AG08395 (cell line): ENCODE measurements around the gene FGGY.
A peak's percentile ranks its signal among the peaks of the same experiment; 100 is the strongest.

Source experiments
- DNase-seq: peaks from one replicate; pipeline ENCODE4 v3.0.0; 2012; ENCODE audit warnings: mixed read lengths, low spot score

FGGY gene

GRCh38 chr1:59414406-59415133, 117.7 kb downstream of the FGGY start:
- peak; percentile 81 for DNase-seq

DNA sequence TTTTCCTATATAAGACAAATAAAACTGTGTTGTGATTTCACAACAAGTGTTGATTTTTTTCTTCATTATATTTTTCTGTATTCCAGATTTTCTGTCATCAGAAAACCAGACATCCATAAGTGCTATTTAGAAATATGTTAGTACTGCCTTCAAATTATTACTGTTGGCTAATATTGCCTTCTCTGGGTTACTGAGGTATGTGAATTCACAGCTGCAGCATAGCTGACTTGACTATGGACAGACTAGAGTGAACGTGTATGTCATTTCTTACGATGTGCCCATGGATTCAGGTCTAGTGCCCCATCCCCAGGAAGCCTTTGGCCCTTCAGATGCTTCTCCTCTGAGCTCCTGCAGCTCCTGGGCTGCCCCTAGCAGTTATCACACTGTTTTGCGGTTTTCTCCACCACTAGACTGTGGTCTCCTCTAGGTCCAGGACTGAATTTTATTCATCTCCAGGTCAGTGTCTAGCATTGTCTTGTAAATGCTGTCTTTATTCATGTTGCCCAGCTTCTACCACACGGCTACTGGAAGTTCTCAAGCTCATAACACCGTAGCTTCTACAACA, 118.5 kb downstream of the FGGY start:
- DNase-seq: no peak

DNA sequence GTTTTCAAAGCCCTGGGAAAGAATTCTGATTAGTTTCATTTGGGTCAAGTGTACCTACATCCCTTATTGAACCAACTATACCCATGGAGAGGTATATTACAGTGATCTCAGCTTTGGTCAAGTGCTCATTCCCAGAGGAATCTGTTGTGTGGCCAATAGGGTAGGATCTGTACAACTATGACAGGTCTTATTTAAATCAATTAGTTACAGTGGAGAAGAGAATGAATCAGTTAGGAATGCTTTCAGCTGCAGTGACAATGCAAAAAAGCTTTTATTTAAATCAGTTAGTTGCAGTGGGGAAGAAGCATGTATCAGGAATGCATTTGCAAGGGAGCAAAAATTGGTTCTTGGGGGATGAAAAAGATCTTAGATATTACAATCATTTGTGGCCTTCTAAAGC, 119.0 kb downstream of the FGGY start:
- DNase-seq: peak; percentile 42

DNA sequence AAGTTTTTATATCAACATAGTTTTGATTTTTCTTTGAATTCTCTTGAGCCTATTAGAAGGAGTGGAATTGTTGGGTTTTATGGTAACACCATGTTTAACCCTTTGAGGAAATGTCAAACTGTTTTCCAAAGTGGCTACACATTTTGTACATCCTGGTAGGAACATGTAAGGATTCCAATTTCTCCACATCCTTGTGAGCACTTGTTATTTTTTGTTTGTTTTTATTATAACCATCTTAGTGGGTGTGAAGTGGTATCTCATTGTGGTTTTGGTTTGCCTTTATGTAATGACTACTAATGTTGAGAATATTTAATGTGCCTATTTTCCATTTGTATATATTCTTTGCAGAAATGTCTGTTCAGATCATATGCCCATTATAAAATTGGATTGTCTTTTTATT, 120.5 kb downstream of the FGGY start:
- DNase-seq: no peak

DNA sequence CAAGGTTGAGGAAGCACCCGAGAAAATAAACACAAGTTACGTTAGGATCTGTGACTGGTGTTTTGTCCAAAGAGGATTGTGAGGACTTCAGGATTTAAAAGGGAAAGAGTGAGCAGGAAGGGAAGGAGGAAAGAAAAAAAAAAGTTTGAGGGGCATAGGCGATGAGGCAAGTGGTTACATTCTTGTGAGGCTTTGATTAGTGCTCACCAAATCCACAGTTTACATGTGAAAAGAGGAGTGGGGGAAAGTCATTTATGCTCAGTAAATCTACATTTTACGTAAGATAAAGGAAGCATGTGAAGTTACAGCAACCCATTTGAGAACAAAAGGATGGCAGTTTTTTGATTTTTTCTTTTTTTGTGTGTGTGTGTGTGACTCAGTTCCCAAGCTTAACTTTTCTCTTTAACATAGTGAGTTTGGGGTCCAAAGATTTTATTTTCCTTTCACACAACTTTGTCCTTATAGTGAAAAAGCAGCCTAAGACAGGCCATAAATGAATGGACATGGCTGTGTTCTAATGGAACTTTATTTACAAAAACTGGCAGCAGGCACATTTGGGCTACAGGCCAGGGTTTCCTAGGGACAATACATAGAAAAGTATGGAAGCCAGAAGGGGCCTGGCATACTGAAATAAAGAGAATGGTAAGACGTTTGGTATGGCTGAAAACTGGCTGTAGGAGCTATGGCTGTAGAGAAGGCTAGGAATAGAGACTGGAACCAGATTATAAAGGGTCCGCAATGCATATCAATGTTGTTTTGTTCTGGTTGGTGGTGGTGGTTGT, 121.7 kb downstream of the FGGY start:
- no peak for DNase-seq

DNA sequence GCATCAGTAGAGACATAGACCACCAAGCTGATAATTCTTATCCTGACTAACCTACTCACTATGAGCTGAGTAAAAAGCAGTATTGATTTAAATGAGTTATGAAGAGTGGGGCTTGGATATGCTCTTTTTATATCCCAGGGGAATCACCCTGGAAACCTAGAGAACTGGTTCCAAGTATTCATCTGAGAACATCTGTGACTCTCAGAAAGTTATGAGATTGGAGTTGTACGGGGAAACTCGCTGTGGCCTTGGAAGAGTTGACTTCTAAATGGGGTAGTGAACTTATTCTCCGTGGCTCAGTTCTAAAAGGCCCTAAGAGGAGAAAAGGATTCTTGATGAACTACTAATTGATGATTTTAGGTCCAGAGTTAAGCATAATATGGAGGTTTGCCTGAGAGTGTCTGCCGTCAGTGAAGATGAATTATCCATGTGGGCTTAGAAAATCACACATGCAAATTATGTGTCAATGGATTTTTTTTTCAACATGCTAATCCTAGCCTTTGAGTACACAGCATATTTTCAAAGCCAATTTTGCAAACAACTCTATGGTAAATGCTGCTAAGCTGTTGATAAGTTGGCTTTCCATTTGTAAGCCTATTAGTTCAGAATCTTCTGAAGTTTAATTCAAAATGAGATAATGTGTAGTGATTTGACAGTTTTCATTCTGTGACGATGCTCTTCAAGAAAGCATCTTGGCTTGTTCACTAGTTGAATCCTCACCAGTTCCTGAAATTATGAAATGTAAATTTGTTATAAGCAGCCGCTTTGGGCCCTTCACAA, 122.7 kb downstream of the FGGY start:
- DNase-seq: no peak

DNA sequence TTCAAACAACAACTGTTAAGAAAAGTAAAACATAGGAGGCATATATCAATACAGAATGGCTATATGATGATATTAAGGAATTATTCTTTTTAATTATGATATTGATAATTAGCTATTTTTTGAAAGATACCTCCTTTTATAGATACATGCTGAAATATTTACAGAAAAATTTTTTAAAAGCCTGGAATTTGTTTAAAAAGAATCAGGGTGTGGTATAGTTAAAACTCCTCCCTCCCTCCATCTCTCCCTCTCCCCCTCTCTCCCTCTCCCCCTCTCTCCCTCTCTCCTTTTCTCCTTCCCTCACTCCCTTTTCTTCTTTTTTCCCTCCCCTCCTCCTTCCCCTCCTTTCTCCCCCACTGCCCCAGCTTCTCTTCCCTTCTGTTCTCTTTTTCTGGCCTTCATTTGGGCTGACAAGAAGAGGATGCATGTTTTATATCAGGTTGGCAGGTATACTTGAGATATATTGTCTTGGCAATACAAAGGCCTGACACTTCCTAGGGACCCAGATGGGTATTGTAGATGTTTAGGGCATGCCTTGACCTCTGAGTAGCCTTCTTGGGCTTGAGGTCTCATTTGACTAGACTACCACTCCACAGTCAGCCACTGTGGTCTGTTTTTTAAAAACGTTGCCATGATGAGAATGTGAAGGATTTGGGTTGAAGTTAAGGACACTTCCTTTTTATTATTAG, 124.5 kb downstream of the FGGY start:
- no peak for DNase-seq

DNA sequence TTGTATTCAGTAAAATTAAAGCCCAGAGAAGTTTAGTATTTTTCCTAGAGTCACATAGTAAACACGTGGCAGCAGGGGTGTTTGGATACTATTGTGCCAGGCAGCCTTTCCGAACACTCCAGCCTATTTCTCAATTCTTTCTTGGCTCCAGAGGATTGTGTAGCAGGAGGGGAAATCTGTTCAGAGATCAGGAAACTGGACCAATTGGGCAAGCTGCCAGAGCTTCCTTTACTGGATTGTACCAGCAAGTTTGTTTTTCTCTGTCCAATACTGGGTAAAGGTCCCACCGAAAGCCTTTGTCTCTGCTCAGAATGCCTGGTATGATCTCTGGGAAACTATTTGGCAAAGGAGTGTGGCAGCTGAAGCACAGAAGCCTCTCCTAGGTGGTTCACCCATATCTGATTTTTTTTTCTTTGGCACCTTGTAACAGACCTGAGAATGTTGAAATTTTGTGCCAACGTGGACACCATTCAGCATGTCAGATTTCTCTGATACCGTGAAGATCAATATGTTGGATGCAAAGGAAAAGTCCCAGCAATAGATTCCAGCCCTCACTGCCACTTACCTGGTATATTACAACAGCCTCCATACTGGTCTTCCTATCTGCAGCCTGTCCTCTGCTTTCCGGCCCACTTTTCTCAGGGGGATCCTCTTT, 126.2 kb downstream of the FGGY start:
- peak; percentile 32 for DNase-seq

- DNase-seq: peak; percentile 53
These were observed 130.3 kb downstream of the FGGY start for GRCh38 chr1:59427155-59427554.

- no peak for DNase-seq
These were observed 130.9 kb downstream of the FGGY start for GRCh38 chr1:59427784-59428183.

GRCh38 chr1:59428828-59429227, 131.9 kb downstream of the FGGY start:
- DNase-seq: no peak

DNA sequence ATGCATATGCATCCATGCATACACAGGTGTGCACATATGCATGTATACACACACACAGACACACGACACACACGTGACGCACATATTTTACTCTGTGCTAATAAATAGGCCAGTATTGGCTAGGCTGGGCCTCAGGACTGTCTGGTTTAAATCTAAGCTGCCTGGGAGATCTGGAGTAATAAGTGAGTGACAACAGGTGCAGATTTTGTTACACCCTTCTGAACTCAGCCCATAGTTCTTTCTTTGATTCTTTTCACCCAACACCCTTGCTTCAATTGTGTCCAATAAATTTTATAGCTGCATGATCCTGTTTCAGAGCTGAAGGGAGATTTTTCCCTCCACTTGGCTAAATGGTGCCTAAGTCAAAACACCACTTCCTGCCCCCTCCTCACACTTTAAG, 132.8 kb downstream of the FGGY start:
- no peak for DNase-seq

- peak; percentile 35 for DNase-seq
These were observed 134.8 kb downstream of the FGGY start for GRCh38 chr1:59431566-59432294.

- no peak for DNase-seq
These were observed 135.9 kb downstream of the FGGY start for GRCh38 chr1:59432531-59433439.

DNA sequence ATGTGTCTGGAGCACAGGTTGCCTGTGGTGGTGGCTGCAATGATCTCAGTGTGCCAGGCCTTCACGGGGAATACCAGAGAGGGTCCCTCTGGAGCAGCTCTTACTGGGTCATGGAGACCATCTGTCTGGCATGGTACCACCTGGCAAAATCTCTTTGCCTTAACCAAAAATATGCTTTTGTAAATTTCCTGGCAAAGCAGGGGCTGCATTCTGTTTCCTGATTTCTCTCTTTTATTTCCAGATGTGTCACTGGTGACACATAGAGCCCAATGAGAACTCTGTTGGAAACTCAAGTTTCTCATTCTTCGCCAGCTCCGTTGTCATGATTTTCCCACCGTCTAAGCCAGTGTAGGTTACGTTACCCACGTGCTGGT, 136.5 kb downstream of the FGGY start:
- DNase-seq: peak; percentile 80

- DNase-seq: peak; percentile 82
These were observed 137.4 kb downstream of the FGGY start for GRCh38 chr1:59434336-59434735.

DNA sequence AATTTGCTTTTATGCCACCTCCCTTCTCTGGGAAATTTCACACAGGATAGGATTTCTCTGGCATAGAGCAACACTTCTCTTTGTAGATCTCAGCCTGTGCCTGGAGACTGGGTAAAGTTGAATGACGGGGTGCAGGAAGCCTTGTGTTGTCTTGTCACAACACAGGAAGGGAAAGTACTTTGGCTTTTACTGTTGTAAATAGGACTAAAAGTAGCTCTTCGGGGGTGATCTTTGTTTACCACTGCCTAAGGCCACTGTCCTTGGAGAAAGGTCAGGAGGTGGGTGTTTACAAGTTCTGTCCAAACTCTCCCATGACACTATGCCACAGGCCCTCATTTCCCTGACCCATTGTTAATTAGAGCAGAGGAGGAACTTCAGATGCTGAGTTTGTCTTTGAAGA, 139.7 kb downstream of the FGGY start:
- DNase-seq: no peak

DNA sequence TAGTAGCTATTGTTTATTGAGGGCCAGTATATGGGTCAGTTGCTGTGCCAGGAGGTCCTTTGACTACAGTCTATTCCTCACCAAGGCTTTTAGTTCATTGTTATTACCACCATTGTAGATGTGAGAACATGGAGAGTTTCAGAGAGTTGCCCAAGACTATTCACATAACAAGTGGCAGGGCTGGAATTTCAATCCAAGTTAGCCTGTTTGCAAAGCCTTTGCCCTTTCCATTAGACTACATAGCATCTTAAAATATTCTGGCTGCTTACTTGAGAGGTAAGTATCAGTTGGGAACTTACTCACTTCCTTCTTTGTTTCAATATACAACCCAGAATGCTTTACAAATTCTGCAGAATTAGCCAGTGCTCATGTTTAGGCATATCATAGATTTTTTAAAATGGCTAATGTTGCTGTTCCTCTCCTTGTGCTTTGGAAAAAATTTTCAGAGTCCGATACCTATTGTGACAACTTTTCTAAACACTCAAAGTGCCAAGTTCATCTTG, 141.2 kb downstream of the FGGY start:
- DNase-seq: no peak

GRCh38 chr1:59442492-59442891, 145.6 kb downstream of the FGGY start:
- no peak for DNase-seq
